Measurements from ENCODE around the gene PARVA. TPM values are rescaled to one million over a fixed set of nuclear protein-coding genes. Genes with fewer than 3 reads are reported as not detected.
A peak's percentile ranks its signal among the peaks of the same experiment; 100 is the strongest.

Gene PARVA
- total and polyA plus RNA-seq, 8 donors = 70.2 to 108 (median 94.2) TPM

DNA sequence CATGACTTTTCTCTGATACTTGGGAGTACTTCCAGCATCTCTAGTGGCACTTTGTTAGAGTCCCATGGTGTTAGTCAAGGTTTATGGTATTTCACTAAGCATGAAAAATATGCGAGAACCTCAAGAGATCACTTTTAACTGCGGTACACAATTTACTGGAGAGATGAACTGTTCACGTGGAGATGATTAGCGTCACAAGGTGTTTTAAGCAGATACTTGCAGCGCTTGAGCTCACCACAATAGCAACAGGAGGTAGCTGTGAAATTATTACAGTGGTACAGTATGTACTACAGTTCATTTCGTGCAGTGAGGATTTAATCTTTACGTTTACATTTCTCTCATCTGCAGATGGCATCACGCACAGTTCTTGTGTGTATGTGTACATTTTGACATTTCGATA is 4.5 kb downstream of the PARVA start:
- Histone ChIP-seq H3K9me3 (no peaks in the 10 kb centered on the region), H3K27ac (peak overlapping the region in 1 of 2 donors; percentile 15), H3K27me3 (peaks cover 0 to 22% of the 10 kb centered on the region in 2 donors), H3K4me1 (peaks cover 0 to 7% of the 10 kb centered on the region in 2 donors), H3K36me3 (no peaks in the 10 kb centered on the region), H3K4me3 (no peak overlapping the region)
- ATAC-seq (peak; percentile 20), DNase-seq (no peak)
- intact Hi-C loops (cut with DNase I) = no loop called here
- TF ChIP-seq, protein P1, sequence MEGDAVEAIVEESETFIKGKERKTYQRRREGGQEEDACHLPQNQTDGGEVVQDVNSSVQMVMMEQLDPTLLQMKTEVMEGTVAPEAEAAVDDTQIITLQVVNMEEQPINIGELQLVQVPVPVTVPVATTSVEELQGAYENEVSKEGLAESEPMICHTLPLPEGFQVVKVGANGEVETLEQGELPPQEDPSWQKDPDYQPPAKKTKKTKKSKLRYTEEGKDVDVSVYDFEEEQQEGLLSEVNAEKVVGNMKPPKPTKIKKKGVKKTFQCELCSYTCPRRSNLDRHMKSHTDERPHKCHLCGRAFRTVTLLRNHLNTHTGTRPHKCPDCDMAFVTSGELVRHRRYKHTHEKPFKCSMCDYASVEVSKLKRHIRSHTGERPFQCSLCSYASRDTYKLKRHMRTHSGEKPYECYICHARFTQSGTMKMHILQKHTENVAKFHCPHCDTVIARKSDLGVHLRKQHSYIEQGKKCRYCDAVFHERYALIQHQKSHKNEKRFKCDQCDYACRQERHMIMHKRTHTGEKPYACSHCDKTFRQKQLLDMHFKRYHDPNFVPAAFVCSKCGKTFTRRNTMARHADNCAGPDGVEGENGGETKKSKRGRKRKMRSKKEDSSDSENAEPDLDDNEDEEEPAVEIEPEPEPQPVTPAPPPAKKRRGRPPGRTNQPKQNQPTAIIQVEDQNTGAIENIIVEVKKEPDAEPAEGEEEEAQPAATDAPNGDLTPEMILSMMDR (IDR thresholded peaks at IDR 0.05) = no peak

DNA sequence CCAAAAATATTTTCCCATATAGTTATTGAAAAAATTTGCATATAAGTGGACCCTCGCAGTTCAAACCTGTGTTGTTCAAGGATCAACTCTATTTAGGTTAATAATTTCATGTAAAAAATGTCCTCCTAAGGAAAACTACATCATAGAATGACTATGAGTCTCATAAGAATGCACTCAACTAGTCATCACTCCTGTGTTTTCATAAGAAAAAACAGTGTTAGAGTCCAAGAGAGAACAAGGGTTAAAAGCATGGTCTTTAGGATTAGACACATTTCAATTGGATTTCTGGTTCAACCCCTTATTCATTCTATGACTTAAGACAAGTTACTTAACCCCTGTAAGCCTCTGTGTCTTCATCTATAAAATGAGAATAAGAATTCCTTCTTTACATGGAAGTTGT is 5.1 kb downstream of the PARVA start:
- Histone ChIP-seq H3K27me3 (peaks cover 0 to 17% of the 10 kb centered on the region in 2 donors), H3K36me3 (no peaks in the 10 kb centered on the region), H3K9me3 (no peaks in the 10 kb centered on the region), H3K4me1 (peaks cover 0 to 3% of the 10 kb centered on the region in 2 donors), H3K4me3 (no peak overlapping the region), H3K27ac (peak overlapping the region in 1 of 2 donors; percentile 15)
- intact Hi-C loops (cut with DNase I) = no loop called here
- DNase-seq = no peak
- TF ChIP-seq, protein P1 (IDR thresholded peaks at IDR 0.05) = no peak
- no peak for ATAC-seq

DNA sequence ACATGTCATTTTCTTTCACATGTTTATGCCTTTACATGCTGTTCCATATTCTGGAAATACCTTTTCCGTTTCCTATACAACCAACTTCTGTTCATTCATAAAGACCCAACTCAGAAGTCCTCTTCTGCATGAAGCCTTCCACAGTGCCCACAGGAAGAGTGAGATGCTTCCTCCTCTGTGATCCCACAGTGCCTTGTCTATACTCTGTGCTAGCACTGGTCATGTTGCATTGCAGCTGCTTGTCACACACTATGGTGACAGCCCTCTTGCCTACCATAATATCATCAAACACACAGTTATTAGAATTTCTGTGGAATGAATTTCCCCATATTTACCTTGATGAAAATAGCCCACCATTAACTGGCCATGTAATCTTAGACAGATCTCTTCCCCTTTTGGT is 8.9 kb downstream of the PARVA start:
- H3K4me1 ChIP-seq = peaks cover 0 to 8% of the 10 kb centered on the region in 2 donors
- no peak overlapping the region for H3K4me3 ChIP-seq
- no peak overlapping the region for H3K27ac ChIP-seq
- H3K36me3 ChIP-seq = no peaks in the 10 kb centered on the region
- intact Hi-C loops (cut with DNase I) = no loop called here
- no peak for ATAC-seq
- no peak for DNase-seq
- TF ChIP-seq, protein P1 (IDR thresholded peaks at IDR 0.05) = no peak
- no peaks in the 10 kb centered on the region for H3K9me3 ChIP-seq
- H3K27me3 ChIP-seq = no peaks in the 10 kb centered on the region

DNA sequence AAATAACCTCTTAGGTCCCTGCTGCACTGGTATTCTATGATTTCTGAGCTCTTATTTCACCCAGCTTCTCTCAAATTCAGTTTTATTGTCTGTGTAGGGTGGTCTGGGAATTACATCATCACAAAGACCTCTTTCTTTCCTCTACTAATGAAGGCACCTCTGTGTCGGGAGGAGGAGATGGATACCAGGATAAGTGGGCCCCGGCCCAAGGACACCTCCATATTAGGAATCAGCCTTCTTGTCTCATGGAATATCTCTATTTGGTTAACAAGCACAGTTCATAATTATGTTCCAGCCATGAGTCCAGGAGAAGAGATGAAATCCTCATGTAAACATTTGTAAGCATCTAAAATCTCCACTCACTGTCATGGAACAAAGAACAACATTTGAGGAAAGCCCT is 9.4 kb downstream of the PARVA start:
- Histone ChIP-seq H3K27me3 (no peaks in the 10 kb centered on the region), H3K4me1 (peaks cover 0 to 9% of the 10 kb centered on the region in 2 donors), H3K9me3 (no peaks in the 10 kb centered on the region), H3K4me3 (no peak overlapping the region), H3K36me3 (no peaks in the 10 kb centered on the region), H3K27ac (no peak overlapping the region)
- TF ChIP-seq, protein P1 (IDR thresholded peaks at IDR 0.05) = no peak
- intact Hi-C loops (cut with DNase I) = no loop called here
- DNase-seq (no peak), ATAC-seq (no peak)

DNA sequence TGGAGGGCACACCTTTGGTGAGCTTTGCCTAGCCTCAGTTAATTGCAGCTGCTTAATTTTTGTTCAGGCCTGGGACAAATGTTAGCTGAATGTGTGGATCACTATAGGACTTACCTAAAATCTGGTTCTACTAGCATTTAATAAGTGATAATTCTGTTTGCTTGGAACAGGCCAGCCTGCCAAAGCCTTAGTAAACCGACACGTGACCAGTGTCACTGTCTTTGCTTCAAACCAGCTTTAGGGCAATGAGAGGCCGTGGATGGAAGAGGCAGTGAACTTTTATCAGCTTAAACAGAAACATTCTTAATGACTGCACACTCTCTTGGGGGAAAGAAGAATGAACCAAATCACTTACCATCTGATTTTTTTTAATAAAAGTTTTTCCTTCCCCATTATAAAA is 10.8 kb downstream of the PARVA start:
- TF ChIP-seq, protein P1 (IDR thresholded peaks at IDR 0.05) = no peak
- Histone ChIP-seq H3K36me3 (no peaks in the 10 kb centered on the region), H3K27ac (no peak overlapping the region), H3K27me3 (no peaks in the 10 kb centered on the region), H3K4me1 (peaks cover 0 to 9% of the 10 kb centered on the region in 2 donors), H3K9me3 (no peaks in the 10 kb centered on the region), H3K4me3 (no peak overlapping the region)
- DNase-seq = no peak
- intact Hi-C loops (cut with DNase I) = no loop called here
- ATAC-seq = no peak
